ENCODE data around the gene ADD2. TPM values are rescaled to one million over a fixed set of nuclear protein-coding genes. Genes with fewer than 3 reads are reported as not detected.

The ADD2 gene, protein sequence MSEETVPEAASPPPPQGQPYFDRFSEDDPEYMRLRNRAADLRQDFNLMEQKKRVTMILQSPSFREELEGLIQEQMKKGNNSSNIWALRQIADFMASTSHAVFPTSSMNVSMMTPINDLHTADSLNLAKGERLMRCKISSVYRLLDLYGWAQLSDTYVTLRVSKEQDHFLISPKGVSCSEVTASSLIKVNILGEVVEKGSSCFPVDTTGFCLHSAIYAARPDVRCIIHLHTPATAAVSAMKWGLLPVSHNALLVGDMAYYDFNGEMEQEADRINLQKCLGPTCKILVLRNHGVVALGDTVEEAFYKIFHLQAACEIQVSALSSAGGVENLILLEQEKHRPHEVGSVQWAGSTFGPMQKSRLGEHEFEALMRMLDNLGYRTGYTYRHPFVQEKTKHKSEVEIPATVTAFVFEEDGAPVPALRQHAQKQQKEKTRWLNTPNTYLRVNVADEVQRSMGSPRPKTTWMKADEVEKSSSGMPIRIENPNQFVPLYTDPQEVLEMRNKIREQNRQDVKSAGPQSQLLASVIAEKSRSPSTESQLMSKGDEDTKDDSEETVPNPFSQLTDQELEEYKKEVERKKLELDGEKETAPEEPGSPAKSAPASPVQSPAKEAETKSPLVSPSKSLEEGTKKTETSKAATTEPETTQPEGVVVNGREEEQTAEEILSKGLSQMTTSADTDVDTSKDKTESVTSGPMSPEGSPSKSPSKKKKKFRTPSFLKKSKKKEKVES
- 10 to 100 TPM; 26.9 to 31.5 TPM for total RNA-seq

DNA sequence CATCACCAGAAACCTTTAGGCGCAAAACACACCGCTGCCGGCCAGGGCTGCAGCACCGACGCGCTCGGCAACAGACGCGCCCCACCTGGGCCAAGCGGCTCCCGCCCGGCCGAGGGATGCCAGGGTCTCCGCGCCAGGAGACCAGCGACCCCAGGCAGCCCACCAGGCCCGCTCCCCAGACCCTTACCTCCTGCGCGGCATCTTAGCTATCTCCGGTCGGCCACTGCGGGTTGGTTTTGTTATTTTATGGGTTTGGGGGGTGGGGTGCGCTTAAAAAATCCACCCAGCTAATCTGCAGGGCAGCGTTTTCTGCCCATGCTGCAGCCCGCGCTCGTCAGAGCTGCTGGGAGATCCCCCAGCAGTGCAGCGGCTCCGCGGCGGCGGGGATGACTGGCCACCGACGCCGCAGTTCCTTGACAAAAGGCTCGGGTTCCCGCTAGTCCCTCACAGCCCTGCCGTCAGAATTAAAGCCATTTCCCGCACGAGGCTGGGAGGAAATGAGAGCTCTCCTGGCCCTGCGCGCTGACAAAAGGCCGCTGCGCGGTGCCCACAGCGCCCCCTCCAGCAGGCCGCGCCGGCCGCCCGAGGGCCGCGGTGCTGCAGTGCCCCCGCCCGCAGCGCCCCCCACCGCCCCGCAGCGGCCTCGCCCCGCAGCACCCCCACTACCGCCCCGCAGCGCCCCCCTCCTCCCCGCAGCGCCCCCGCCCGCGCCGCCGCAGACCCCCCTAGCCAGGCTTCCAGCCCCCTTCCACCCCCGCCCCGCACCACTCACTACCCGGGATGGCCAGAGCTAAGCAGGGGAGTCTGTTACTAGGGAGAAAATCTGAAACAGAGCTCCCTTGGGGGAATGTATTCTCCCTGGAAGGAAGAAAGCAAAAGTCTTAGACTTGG, at the start of gene ADD2:
TSS of gene ADD2 (minus strand) at position 502 of the 891 bp plus-strand sequence. CDS start 61,792 bp downstream, outside the sequence.
- peak within 1 kb of the TSS; percentile 84 for H3K4me3 Mint-ChIP-seq
- DNase-seq (peak; percentile 85), ATAC-seq (peak; percentile 90)
- ChIA-PET POLR2A (interaction anchor here (0.8 kb wide), 1 partner anchor 23 kb away, joined by 4 read pairs; the partner anchor contains the start of gene FIGLA), CTCF (interaction anchor here (0.7 to 1.7 kb wide), 20 partner anchors 9 to 464 kb away, joined by 3 to 7 read pairs (median 4); no protein-coding TSS in a partner anchor)
- peaks cover 26% of the 10 kb centered on the region for H3K27me3 Mint-ChIP-seq
- H3K27ac Mint-ChIP-seq = peak within 1 kb of the TSS; percentile 88
- intact Hi-C loops (cut with DNase I, micrococcal nuclease) = loop anchor here (1.0 to 5.0 kb wide), 5 partner anchors 83 to 466 kb away; partner anchors contain the start of genes FAM136A (in 1 of the 2) and TGFA (in 1 of the 2)
- no peaks in the 10 kb centered on the region for H3K36me3 Mint-ChIP-seq (ENCODE audit: low read depth)
- H3K4me1 Mint-ChIP-seq = peaks cover 18% of the 10 kb centered on the region
- no peaks in the 10 kb centered on the region for H3K9me3 Mint-ChIP-seq (ENCODE audit: low read depth)

DNA sequence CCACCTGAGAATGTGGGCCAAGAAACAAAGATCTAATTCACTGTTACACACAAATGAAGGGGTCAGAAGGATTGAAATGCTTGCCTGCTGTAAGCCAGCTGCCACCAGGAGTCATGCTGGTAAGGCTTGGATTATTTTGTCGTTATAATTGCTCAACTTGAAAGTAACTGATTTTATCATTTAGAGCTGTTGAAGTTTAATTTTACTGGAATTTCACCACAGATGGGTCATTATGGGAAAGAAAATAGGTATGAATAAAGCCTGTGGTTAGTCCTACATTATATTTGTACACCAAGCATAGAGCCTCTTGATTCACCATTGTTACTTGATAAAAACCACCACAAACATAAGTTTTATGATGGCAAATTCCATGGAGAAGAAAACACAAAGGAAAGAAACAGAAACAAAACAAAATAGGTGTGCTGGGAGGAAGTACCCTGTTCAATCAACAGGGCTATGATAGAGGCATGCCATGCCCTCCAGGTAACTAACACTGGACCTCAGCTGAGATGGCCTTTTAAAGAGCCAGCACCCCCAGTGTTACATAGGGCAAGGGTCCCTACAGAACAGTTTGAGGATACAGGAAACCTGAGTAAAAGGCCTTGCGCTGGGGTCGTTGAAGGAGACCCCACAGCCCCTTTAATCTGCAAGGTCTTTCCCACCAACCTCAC, 49.4 kb upstream of the ADD2 start:
- peaks cover 4% of the 10 kb centered on the region for H3K4me1 Mint-ChIP-seq
- ChIA-PET CTCF (interaction anchor here (0.8 to 2.3 kb wide), 4 partner anchors 9 to 157 kb away, joined by 3 to 5 read pairs (median 4); no protein-coding TSS in a partner anchor), POLR2A (no interaction called here)
- H3K27me3 Mint-ChIP-seq = peaks cover 16% of the 10 kb centered on the region
- H3K4me3 Mint-ChIP-seq = no peak overlapping the region
- no peaks in the 10 kb centered on the region for H3K36me3 Mint-ChIP-seq (ENCODE audit: low read depth)
- no peak overlapping the region for H3K27ac Mint-ChIP-seq
- H3K9me3 Mint-ChIP-seq (ENCODE audit: low read depth) = no peaks in the 10 kb centered on the region
- ATAC-seq (peak; percentile 71), DNase-seq (no peak)
- intact Hi-C loops (cut with DNase I, micrococcal nuclease) = no loop called here

DNA sequence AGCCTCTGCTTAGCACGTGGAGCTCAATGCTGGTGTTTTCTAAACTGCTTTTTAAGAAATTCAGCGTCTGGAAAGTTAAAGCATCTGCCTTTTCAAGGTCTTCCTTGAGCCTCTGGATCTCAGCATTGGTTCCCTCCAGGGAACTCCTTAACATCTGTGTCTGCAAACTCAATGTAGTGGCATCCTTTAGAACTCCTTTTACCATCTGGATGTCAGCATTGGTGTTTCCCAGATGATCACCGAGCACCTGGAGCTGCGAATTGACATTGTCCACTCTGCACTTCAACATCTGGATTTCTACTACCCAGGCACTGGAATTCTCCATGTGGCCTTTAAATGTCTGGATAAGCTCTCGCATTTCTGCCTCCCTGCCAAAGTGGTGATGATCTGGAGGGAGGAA, 48.7 kb upstream of the ADD2 start:
- peaks cover 4% of the 10 kb centered on the region for H3K4me1 Mint-ChIP-seq
- H3K4me3 Mint-ChIP-seq = no peak overlapping the region
- H3K27ac Mint-ChIP-seq = no peak overlapping the region
- POLR2A ChIA-PET = no interaction called here
- H3K36me3 Mint-ChIP-seq (ENCODE audit: low read depth) = no peaks in the 10 kb centered on the region
- H3K9me3 Mint-ChIP-seq (ENCODE audit: low read depth) = no peaks in the 10 kb centered on the region
- intact Hi-C loops (cut with DNase I, micrococcal nuclease) = no loop called here
- CTCF ChIA-PET = interaction anchor here (0.8 to 2.3 kb wide), 4 partner anchors 10 to 157 kb away, joined by 3 to 5 read pairs (median 4); no protein-coding TSS in a partner anchor
- peaks cover 16% of the 10 kb centered on the region for H3K27me3 Mint-ChIP-seq
- DNase-seq (no peak), ATAC-seq (no peak)

DNA sequence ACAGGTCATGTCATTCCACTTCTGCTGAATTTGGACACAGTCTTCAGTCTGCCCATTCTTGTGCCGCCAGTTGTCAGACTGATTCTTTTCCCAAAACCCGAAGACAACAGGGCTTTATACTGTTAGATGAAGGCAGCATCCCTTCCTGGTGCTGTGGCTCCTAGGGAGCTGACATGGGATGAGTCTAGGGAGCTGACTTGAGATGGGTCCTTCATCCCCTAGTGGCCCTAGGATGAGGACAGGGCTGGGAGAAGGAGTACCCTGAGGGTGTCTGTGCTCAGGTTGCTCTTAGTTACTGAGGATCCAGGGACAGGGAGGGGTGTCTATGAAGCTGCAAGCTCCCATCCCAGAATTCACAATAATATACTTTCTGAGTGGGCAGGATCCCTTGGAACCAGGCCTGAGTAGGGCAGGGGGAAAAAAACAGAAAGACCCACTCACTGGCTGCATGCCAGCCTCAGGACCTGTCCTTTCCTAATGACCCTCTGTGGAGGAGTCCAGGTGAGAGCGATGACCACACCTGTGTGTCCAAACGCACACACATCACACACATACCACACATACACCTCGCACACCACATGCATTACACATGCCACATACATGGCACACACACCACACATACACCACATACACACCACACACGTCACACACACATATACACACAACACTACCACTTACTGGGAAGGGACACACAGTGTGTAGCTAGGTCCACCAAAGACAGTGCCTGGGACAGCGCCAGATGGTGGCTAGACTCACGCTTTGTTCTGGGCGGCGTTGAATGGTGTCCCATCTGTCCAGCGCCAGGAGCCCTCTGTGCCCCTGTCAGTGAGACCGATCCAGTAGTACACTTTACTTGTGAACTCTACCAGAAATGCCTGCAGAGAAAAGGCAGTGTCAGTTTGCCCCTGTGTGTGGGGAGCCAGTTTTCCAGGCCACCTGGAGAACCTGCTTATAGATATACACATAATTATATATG, 41.3 kb upstream of the ADD2 start:
- no peak overlapping the region for H3K4me3 Mint-ChIP-seq
- DNase-seq (no peak), ATAC-seq (no peak)
- no peaks in the 10 kb centered on the region for H3K9me3 Mint-ChIP-seq (ENCODE audit: low read depth)
- H3K27me3 Mint-ChIP-seq = peaks cover 5% of the 10 kb centered on the region
- no peaks in the 10 kb centered on the region for H3K4me1 Mint-ChIP-seq
- ChIA-PET POLR2A (no interaction called here), CTCF (interaction anchor here (1.2 to 1.7 kb wide), 2 partner anchors 10 to 43 kb away, joined by 3 to 4 read pairs; no protein-coding TSS in a partner anchor)
- intact Hi-C loops (cut with DNase I, micrococcal nuclease) = no loop called here
- no peak overlapping the region for H3K27ac Mint-ChIP-seq
- H3K36me3 Mint-ChIP-seq (ENCODE audit: low read depth) = no peaks in the 10 kb centered on the region

DNA sequence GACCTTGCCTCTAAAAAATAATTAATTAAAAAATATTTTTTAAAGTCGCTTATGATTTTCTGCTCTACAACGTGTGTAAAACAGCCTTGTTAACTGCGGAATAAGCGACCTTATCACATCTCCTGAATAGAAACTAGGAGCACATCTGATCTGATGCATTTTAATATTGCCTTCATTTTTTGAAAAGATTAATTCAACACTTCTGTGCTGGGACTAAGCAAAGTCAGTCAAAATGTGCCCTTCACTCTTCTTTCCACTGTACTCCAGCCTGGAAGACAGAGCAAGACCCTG, 39.8 kb upstream of the ADD2 start:
- no peaks in the 10 kb centered on the region for H3K4me1 Mint-ChIP-seq
- ATAC-seq (no peak), DNase-seq (no peak)
- no peaks in the 10 kb centered on the region for H3K9me3 Mint-ChIP-seq (ENCODE audit: low read depth)
- H3K36me3 Mint-ChIP-seq (ENCODE audit: low read depth) = no peaks in the 10 kb centered on the region
- ChIA-PET CTCF (interaction anchor here (1.1 to 1.7 kb wide), 3 partner anchors 12 to 44 kb away, joined by 3 to 4 read pairs (median 3); partner anchors contain the start of gene FIGLA), POLR2A (no interaction called here)
- peaks cover 5% of the 10 kb centered on the region for H3K27me3 Mint-ChIP-seq
- H3K27ac Mint-ChIP-seq = no peak overlapping the region
- H3K4me3 Mint-ChIP-seq = no peak overlapping the region
- intact Hi-C loops (cut with DNase I, micrococcal nuclease) = no loop called here

DNA sequence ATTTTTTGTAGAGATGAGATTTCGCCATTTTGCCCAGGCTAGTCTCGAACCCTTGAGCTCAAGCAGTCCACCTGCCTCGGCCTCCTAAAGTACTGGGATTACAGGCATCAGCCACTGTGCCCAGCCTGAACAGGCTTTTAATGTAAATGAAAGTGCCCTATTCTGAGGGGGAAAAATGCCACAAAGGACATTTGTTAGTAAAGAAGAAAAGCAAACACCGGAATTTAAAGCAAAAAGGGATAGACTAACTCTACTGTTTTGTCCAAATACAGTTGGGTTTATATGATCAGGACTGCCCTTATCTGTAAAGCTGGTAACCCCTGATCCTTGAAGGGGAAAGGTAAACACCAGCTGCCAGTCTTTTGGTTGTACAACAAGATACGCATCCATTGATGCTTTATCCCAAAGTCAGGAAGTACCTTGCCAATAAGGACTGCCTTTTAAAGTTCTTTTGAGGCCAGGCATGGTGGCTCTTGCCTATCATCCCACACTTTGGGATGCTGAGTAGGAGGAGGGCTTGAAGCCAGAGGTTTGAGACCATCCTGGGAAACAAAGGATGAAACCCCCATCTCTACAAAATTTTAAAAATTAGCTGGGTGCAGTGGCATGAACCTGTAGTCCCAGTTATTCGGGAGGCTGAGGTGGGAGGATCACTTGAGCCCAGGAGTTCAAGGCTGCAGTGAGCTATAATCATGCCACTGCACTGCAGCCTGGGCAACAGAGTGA, 39.3 kb upstream of the ADD2 start:
- peaks cover 5% of the 10 kb centered on the region for H3K27me3 Mint-ChIP-seq
- no peaks in the 10 kb centered on the region for H3K36me3 Mint-ChIP-seq (ENCODE audit: low read depth)
- no peak overlapping the region for H3K4me3 Mint-ChIP-seq
- no peak for ATAC-seq
- no peaks in the 10 kb centered on the region for H3K9me3 Mint-ChIP-seq (ENCODE audit: low read depth)
- intact Hi-C loops (cut with DNase I, micrococcal nuclease) = no loop called here
- no peak for DNase-seq
- CTCF ChIA-PET = interaction anchor here (0.7 to 1.1 kb wide), 3 partner anchors 10 to 37 kb away, joined by 3 read pairs; partner anchors contain the start of gene FIGLA
- POLR2A ChIA-PET = no interaction called here
- no peaks in the 10 kb centered on the region for H3K4me1 Mint-ChIP-seq
- no peak overlapping the region for H3K27ac Mint-ChIP-seq

DNA sequence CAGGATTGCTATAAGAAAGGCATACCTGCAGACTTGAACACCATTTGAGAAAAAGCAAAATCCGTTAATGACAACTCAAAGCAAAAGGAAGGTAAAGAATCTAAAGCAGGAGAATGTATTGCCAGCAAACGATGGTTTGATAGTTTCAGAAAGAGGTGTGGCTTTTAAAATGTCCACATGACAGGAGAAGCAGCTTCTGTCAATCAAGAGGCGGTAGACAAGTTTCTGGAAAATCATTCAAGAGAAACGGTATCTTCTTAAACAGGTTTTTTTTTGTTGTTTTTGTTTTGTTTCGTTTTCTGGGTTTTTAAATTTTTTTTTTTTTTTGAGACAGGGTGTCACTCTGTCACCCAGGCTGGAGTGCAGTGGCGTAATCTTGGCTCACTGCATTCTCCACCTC, 38.6 kb upstream of the ADD2 start:
- POLR2A ChIA-PET = no interaction called here
- no peak overlapping the region for H3K27ac Mint-ChIP-seq

DNA sequence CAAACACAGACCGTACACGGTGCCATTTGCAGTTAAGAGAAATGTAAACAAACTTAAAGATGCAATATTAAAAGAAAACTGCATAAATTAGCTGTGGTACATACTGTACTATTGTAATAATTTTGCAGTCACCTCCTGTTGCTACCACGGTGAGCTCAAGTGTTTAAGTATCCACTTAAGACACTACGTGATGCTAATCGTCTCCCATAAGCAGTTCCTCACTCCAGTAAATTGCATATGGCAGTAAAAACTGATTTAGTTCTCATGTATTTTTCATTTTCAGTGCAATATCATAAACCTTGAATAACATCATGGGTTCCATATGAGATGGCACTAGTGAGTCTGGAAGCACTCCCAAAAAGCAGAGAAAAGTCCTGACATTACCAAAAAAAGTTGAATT, 38.0 kb upstream of the ADD2 start:
- DNase-seq (no peak), ATAC-seq (no peak)
- Mint-ChIP-seq H3K27ac (no peak overlapping the region), H3K4me1 (no peaks in the 10 kb centered on the region), H3K4me3 (no peak overlapping the region), H3K27me3 (peaks cover 5% of the 10 kb centered on the region), H3K36me3 (ENCODE audit: low read depth) (no peaks in the 10 kb centered on the region), H3K9me3 (ENCODE audit: low read depth) (no peaks in the 10 kb centered on the region)
- CTCF ChIA-PET = interaction anchor here (0.8 kb wide), 1 partner anchor 36 kb away, joined by 3 read pairs; no protein-coding TSS in a partner anchor
- POLR2A ChIA-PET = no interaction called here
- intact Hi-C loops (cut with DNase I, micrococcal nuclease) = no loop called here

More for the DNA sequence above, 38.6 kb upstream of the ADD2 start:
- Mint-ChIP-seq H3K4me3 (no peak overlapping the region), H3K27me3 (peaks cover 5% of the 10 kb centered on the region), H3K4me1 (no peaks in the 10 kb centered on the region), H3K36me3 (ENCODE audit: low read depth) (no peaks in the 10 kb centered on the region), H3K9me3 (ENCODE audit: low read depth) (no peaks in the 10 kb centered on the region)
- ATAC-seq (no peak), DNase-seq (no peak)
- intact Hi-C loops (cut with DNase I, micrococcal nuclease) = no loop called here
- CTCF ChIA-PET = interaction anchor here (0.7 to 0.8 kb wide), 2 partner anchors 10 to 36 kb away, joined by 3 read pairs; no protein-coding TSS in a partner anchor

DNA sequence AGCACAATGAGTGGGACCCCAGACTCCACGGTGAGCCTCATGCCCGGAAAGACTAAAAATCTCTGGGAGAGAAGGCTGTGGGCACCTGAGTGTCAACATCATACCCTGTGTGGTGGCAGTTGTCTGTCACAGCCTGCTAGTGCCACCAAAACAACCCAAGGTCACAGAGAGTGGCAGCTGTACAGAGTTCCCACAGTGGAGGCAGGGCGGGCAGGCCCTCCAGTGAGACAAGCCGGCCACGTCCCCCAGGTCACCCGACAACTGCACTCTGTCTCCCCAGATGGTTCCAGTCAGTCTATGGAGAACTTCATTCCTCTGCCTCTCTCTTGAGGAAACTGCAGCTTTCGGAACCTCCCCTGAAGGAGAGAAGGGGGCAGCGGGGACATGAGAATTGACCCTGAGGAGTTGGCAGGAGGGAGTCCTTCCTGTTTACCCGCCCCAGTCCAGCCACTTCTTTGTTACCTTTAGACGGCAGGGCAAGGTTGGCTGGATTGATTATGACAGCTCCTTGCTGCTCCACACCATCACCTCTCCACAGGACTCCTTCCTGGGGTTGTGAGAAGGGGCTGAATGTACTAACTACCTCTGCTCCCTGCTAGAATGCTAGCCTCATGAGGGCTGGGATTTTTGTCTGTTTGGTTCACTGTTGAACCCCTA, 33.7 kb upstream of the ADD2 start:
- H3K27ac Mint-ChIP-seq = no peak overlapping the region
- peaks cover 7% of the 10 kb centered on the region for H3K9me3 Mint-ChIP-seq (ENCODE audit: low read depth)
- H3K36me3 Mint-ChIP-seq (ENCODE audit: low read depth) = no peaks in the 10 kb centered on the region
- intact Hi-C loops (cut with DNase I, micrococcal nuclease) = no loop called here
- DNase-seq (no peak), ATAC-seq (no peak)
- H3K27me3 Mint-ChIP-seq = peaks cover 5% of the 10 kb centered on the region
- no peak overlapping the region for H3K4me3 Mint-ChIP-seq
- ChIA-PET POLR2A (no interaction called here), CTCF (no interaction called here)
- H3K4me1 Mint-ChIP-seq = no peaks in the 10 kb centered on the region

All from activated CD4-positive, alpha-beta T cell treated with anti-CD3 and anti-CD28 coated beads for 36 hours (primary cell).